Measurements from ENCODE around the gene ABCA13.

The ABCA13 gene

GRCh38 chr7:48421357-48421756 lies 250.1 kb downstream of the ABCA13 start:
- no peaks in the 10 kb centered on the region for H3K9me3 ChIP-seq (replicated peaks; ENCODE audit: low read length)
- H3K36me3 ChIP-seq (ENCODE audit: insufficient read depth, low read length): no peaks in the 10 kb centered on the region
- H3K4me1 ChIP-seq (ENCODE audit: control insufficient read depth, insufficient read depth, low read length): no peaks in the 10 kb centered on the region
- H3K27me3 ChIP-seq (ENCODE audit: control insufficient read depth, insufficient read depth, low read length): no peaks in the 10 kb centered on the region
- H3K4me3 ChIP-seq (ENCODE audit: low read length): no peak overlapping the region
- H3K9ac ChIP-seq (ENCODE audit: low read depth, low read length): no peak overlapping the region
- no peak overlapping the region for H3K4me2 ChIP-seq (ENCODE audit: low read length)

- H3K4me3 ChIP-seq (ENCODE audit: low read length): no peak overlapping the region
- H3K9me3 ChIP-seq (replicated peaks; ENCODE audit: low read length): no peaks in the 10 kb centered on the region
- no peak overlapping the region for H3K4me2 ChIP-seq (ENCODE audit: low read length)
- no peak overlapping the region for H3K9ac ChIP-seq (ENCODE audit: low read depth, low read length)
- no peaks in the 10 kb centered on the region for H3K4me1 ChIP-seq (ENCODE audit: control insufficient read depth, insufficient read depth, low read length)
- no peaks in the 10 kb centered on the region for H3K36me3 ChIP-seq (ENCODE audit: insufficient read depth, low read length)
- H3K27me3 ChIP-seq (ENCODE audit: control insufficient read depth, insufficient read depth, low read length): no peaks in the 10 kb centered on the region
Measured at GRCh38 chr7:48424731-48425130, 253.5 kb downstream of the ABCA13 start.

- no peaks in the 10 kb centered on the region for H3K4me1 ChIP-seq (ENCODE audit: control insufficient read depth, insufficient read depth, low read length)
- H3K27me3 ChIP-seq (ENCODE audit: control insufficient read depth, insufficient read depth, low read length): no peaks in the 10 kb centered on the region
- no peak overlapping the region for H3K9ac ChIP-seq (ENCODE audit: low read depth, low read length)
- no peak overlapping the region for H3K4me2 ChIP-seq (ENCODE audit: low read length)
- no peak overlapping the region for H3K4me3 ChIP-seq (ENCODE audit: low read length)
- no peaks in the 10 kb centered on the region for H3K36me3 ChIP-seq (ENCODE audit: insufficient read depth, low read length)
- no peaks in the 10 kb centered on the region for H3K9me3 ChIP-seq (replicated peaks; ENCODE audit: low read length)
Measured at GRCh38 chr7:48426331-48426965, 255.2 kb downstream of the ABCA13 start.

GRCh38 chr7:48426966-48427555 lies 255.8 kb downstream of the ABCA13 start:
- no peaks in the 10 kb centered on the region for H3K4me1 ChIP-seq (ENCODE audit: control insufficient read depth, insufficient read depth, low read length)
- H3K4me3 ChIP-seq (ENCODE audit: low read length): no peak overlapping the region
- H3K9ac ChIP-seq (ENCODE audit: low read depth, low read length): no peak overlapping the region
- H3K36me3 ChIP-seq (ENCODE audit: insufficient read depth, low read length): no peaks in the 10 kb centered on the region
- H3K27me3 ChIP-seq (ENCODE audit: control insufficient read depth, insufficient read depth, low read length): no peaks in the 10 kb centered on the region
- H3K9me3 ChIP-seq (replicated peaks; ENCODE audit: low read length): no peaks in the 10 kb centered on the region
- no peak overlapping the region for H3K4me2 ChIP-seq (ENCODE audit: low read length)

GRCh38 chr7:48427671-48428070 lies 256.4 kb downstream of the ABCA13 start:
- Histone ChIP-seq H3K27me3 (ENCODE audit: control insufficient read depth, insufficient read depth, low read length) (no peaks in the 10 kb centered on the region), H3K9ac (ENCODE audit: low read depth, low read length) (no peak overlapping the region), H3K4me3 (ENCODE audit: low read length) (no peak overlapping the region), H3K9me3 (replicated peaks; ENCODE audit: low read length) (no peaks in the 10 kb centered on the region), H3K36me3 (ENCODE audit: insufficient read depth, low read length) (no peaks in the 10 kb centered on the region), H3K4me2 (ENCODE audit: low read length) (no peak overlapping the region), H3K4me1 (ENCODE audit: control insufficient read depth, insufficient read depth, low read length) (no peaks in the 10 kb centered on the region)

GRCh38 chr7:48428091-48428684 lies 256.9 kb downstream of the ABCA13 start:
- Histone ChIP-seq H3K36me3 (ENCODE audit: insufficient read depth, low read length) (no peaks in the 10 kb centered on the region), H3K4me2 (ENCODE audit: low read length) (no peak overlapping the region), H3K4me1 (ENCODE audit: control insufficient read depth, insufficient read depth, low read length) (no peaks in the 10 kb centered on the region), H3K4me3 (ENCODE audit: low read length) (no peak overlapping the region), H3K9ac (ENCODE audit: low read depth, low read length) (no peak overlapping the region), H3K27me3 (ENCODE audit: control insufficient read depth, insufficient read depth, low read length) (no peaks in the 10 kb centered on the region), H3K9me3 (replicated peaks; ENCODE audit: low read length) (no peaks in the 10 kb centered on the region)

GRCh38 chr7:48429117-48429516 lies 257.9 kb downstream of the ABCA13 start:
- H3K9ac ChIP-seq (ENCODE audit: low read depth, low read length): no peak overlapping the region
- no peak overlapping the region for H3K4me2 ChIP-seq (ENCODE audit: low read length)
- H3K4me1 ChIP-seq (ENCODE audit: control insufficient read depth, insufficient read depth, low read length): no peaks in the 10 kb centered on the region
- H3K9me3 ChIP-seq (replicated peaks; ENCODE audit: low read length): no peaks in the 10 kb centered on the region
- H3K36me3 ChIP-seq (ENCODE audit: insufficient read depth, low read length): no peaks in the 10 kb centered on the region
- no peak overlapping the region for H3K4me3 ChIP-seq (ENCODE audit: low read length)
- no peaks in the 10 kb centered on the region for H3K27me3 ChIP-seq (ENCODE audit: control insufficient read depth, insufficient read depth, low read length)

- no peak overlapping the region for H3K4me2 ChIP-seq (ENCODE audit: low read length)
Measured at GRCh38 chr7:48438206-48438605, 266.9 kb downstream of the ABCA13 start.

GRCh38 chr7:48441848-48442492 lies 270.7 kb downstream of the ABCA13 start:
- Histone ChIP-seq H3K9ac (ENCODE audit: low read depth, low read length) (no peak overlapping the region), H3K4me3 (ENCODE audit: low read length) (no peak overlapping the region), H3K36me3 (ENCODE audit: insufficient read depth, low read length) (no peaks in the 10 kb centered on the region), H3K9me3 (replicated peaks; ENCODE audit: low read length) (no peaks in the 10 kb centered on the region), H3K27me3 (ENCODE audit: control insufficient read depth, insufficient read depth, low read length) (no peaks in the 10 kb centered on the region), H3K4me1 (ENCODE audit: control insufficient read depth, insufficient read depth, low read length) (no peaks in the 10 kb centered on the region), H3K4me2 (ENCODE audit: low read length) (no peak overlapping the region)

More at GRCh38 chr7:48438206-48438605, 266.9 kb downstream of the ABCA13 start:
- no peak overlapping the region for H3K9ac ChIP-seq (ENCODE audit: low read depth, low read length)
- H3K4me3 ChIP-seq (ENCODE audit: low read length): no peak overlapping the region
- H3K4me1 ChIP-seq (ENCODE audit: control insufficient read depth, insufficient read depth, low read length): no peaks in the 10 kb centered on the region
- no peaks in the 10 kb centered on the region for H3K36me3 ChIP-seq (ENCODE audit: insufficient read depth, low read length)
- H3K27me3 ChIP-seq (ENCODE audit: control insufficient read depth, insufficient read depth, low read length): no peaks in the 10 kb centered on the region
- H3K9me3 ChIP-seq (replicated peaks; ENCODE audit: low read length): no peaks in the 10 kb centered on the region

GRCh38 chr7:48443051-48443450 lies 271.8 kb downstream of the ABCA13 start:
- H3K27me3 ChIP-seq (ENCODE audit: control insufficient read depth, insufficient read depth, low read length): no peaks in the 10 kb centered on the region

GRCh38 chr7:48446721-48447120 lies 275.5 kb downstream of the ABCA13 start:
- H3K9ac ChIP-seq (ENCODE audit: low read depth, low read length): no peak overlapping the region
- H3K36me3 ChIP-seq (ENCODE audit: insufficient read depth, low read length): no peaks in the 10 kb centered on the region
- no peak overlapping the region for H3K4me3 ChIP-seq (ENCODE audit: low read length)
- H3K4me1 ChIP-seq (ENCODE audit: control insufficient read depth, insufficient read depth, low read length): no peaks in the 10 kb centered on the region
- H3K27me3 ChIP-seq (ENCODE audit: control insufficient read depth, insufficient read depth, low read length): no peaks in the 10 kb centered on the region
- H3K4me2 ChIP-seq (ENCODE audit: low read length): no peak overlapping the region
- no peaks in the 10 kb centered on the region for H3K9me3 ChIP-seq (replicated peaks; ENCODE audit: low read length)

More at GRCh38 chr7:48443051-48443450, 271.8 kb downstream of the ABCA13 start:
- Histone ChIP-seq H3K4me1 (ENCODE audit: control insufficient read depth, insufficient read depth, low read length) (no peaks in the 10 kb centered on the region), H3K4me2 (ENCODE audit: low read length) (no peak overlapping the region), H3K36me3 (ENCODE audit: insufficient read depth, low read length) (no peaks in the 10 kb centered on the region), H3K4me3 (ENCODE audit: low read length) (no peak overlapping the region), H3K9ac (ENCODE audit: low read depth, low read length) (no peak overlapping the region), H3K9me3 (replicated peaks; ENCODE audit: low read length) (no peaks in the 10 kb centered on the region)
